Epithelial cell of esophagus (primary cell): Measurements from ENCODE around the gene CNIH4.
"Not testable (repeated sequence)": the region's sequence is repeated elsewhere in the genome, so short reads cannot be mapped to it uniquely, and the experiment has no call there.

Source experiments
- DNase-seq: peaks from one replicate; pipeline ENCODE4 v3.0.0; 2010; ENCODE audit warnings: low read depth
- H3K4me3 ChIP-seq: 2 replicates; pipeline ENCODE4 v1.5.1; 2011; ENCODE audit warnings: mild to moderate bottlenecking, low read length, control low read depth
- CTCF ChIP-seq: IDR thresholded peaks from 2 replicates; pipeline ENCODE4 v1.5.1; 2011; ENCODE audit warnings: low read depth, mild to moderate bottlenecking, low read length, control low read depth, inconsistent platforms; ENCODE audit not compliant: insufficient read depth; ENCODE audit errors: missing control alignments

The CNIH4 gene

GRCh38 chr1:224411766-224412165, 55.1 kb downstream of the CNIH4 start:
- no peak overlapping the region for H3K4me3 ChIP-seq
- DNase-seq, result no peak
- TF ChIP-seq CTCF, result no peak

GRCh38 chr1:224420106-224420505, 63.4 kb downstream of the CNIH4 start:
- no peak for TF ChIP-seq CTCF
- no peak for DNase-seq
- H3K4me3 ChIP-seq, result no peak overlapping the region

GRCh38 chr1:224425279-224425884, 68.7 kb downstream of the CNIH4 start:
- no peak for DNase-seq
- no peak overlapping the region for H3K4me3 ChIP-seq
- TF ChIP-seq CTCF, result no peak

- DNase-seq, H3K4me3 ChIP-seq: not testable (repeated sequence)
Measured at GRCh38 chr1:224426869-224427268, 70.2 kb downstream of the CNIH4 start.

- TF ChIP-seq CTCF, result no peak
- H3K4me3 ChIP-seq, result no peak overlapping the region
- no peak for DNase-seq
Measured at GRCh38 chr1:224427346-224427745, 70.7 kb downstream of the CNIH4 start.

GRCh38 chr1:224428713-224429112, 72.0 kb downstream of the CNIH4 start:
- H3K4me3 ChIP-seq, DNase-seq: not testable (repeated sequence)
